ENCODE data around the gene AS3MT.
"Not testable (repeated sequence)": the region's sequence is repeated elsewhere in the genome, so short reads cannot be mapped to it uniquely, and the experiment has no call there.

Gene AS3MT

GRCh38 chr10:102919246-102919959 is 50.1 kb downstream of the AS3MT start:
- DNase-seq (ENCODE audit: low spot score in 2 of 2) (peak in 1 of 2 donors; percentile 18), ATAC-seq (ENCODE audit: low read depth) (no peak)
- H3K36me3 Mint-ChIP-seq = peaks cover 4% of the 10 kb centered on the region
- no peak overlapping the region for H3K27ac Mint-ChIP-seq
- H3K4me3 Mint-ChIP-seq = peak overlapping the region; percentile 98
- H3K4me1 Mint-ChIP-seq = peaks cover 35% of the 10 kb centered on the region
- no peaks in the 10 kb centered on the region for H3K9me3 Mint-ChIP-seq
- H3K27me3 Mint-ChIP-seq = peaks cover 1% of the 10 kb centered on the region

GRCh38 chr10:102919992-102920739 is 50.9 kb downstream of the AS3MT start:
- H3K4me3 Mint-ChIP-seq = peak overlapping the region; percentile 98
- H3K27me3 Mint-ChIP-seq = peaks cover 1% of the 10 kb centered on the region
- DNase-seq (ENCODE audit: low spot score in 2 of 2) = no peak
- H3K9me3 Mint-ChIP-seq = no peaks in the 10 kb centered on the region
- no peak overlapping the region for H3K27ac Mint-ChIP-seq
- ATAC-seq (ENCODE audit: low read depth) = no peak
- peaks cover 4% of the 10 kb centered on the region for H3K36me3 Mint-ChIP-seq
- H3K4me1 Mint-ChIP-seq = peaks cover 35% of the 10 kb centered on the region

- no peaks in the 10 kb centered on the region for H3K27me3 Mint-ChIP-seq
- DNase-seq (ENCODE audit: low spot score in 2 of 2) (no peak), ATAC-seq (ENCODE audit: low read depth) (no peak)
- H3K9me3 Mint-ChIP-seq = no peaks in the 10 kb centered on the region
- H3K36me3 Mint-ChIP-seq = peaks cover 10% of the 10 kb centered on the region
- peaks cover 38% of the 10 kb centered on the region for H3K4me1 Mint-ChIP-seq
- no peak overlapping the region for H3K4me3 Mint-ChIP-seq
- H3K27ac Mint-ChIP-seq = peak overlapping the region; percentile 29
Observed at GRCh38 chr10:102923601-102924000, 54.3 kb downstream of the AS3MT start.

- DNase-seq (ENCODE audit: low spot score in 2 of 2) (no peak), ATAC-seq (ENCODE audit: low read depth) (no peak)
- peaks cover 11% of the 10 kb centered on the region for H3K36me3 Mint-ChIP-seq
- no peak overlapping the region for H3K4me3 Mint-ChIP-seq
- H3K27me3 Mint-ChIP-seq = no peaks in the 10 kb centered on the region
- H3K9me3 Mint-ChIP-seq = no peaks in the 10 kb centered on the region
- no peak overlapping the region for H3K27ac Mint-ChIP-seq
- H3K4me1 Mint-ChIP-seq = peaks cover 17% of the 10 kb centered on the region
Observed at GRCh38 chr10:102926842-102927241, 57.6 kb downstream of the AS3MT start.

- DNase-seq (ENCODE audit: low spot score in 2 of 2) (no peak), ATAC-seq (ENCODE audit: low read depth) (peak; percentile 38)
- no peak overlapping the region for H3K4me3 Mint-ChIP-seq
Observed at GRCh38 chr10:102927311-102928010, 58.2 kb downstream of the AS3MT start.

GRCh38 chr10:102928442-102928841 is 59.2 kb downstream of the AS3MT start:
- H3K27me3 Mint-ChIP-seq, H3K4me3 Mint-ChIP-seq: not testable (repeated sequence)

More at GRCh38 chr10:102927311-102928010, 58.2 kb downstream of the AS3MT start:
- Mint-ChIP-seq H3K9me3 (no peaks in the 10 kb centered on the region), H3K27me3 (no peaks in the 10 kb centered on the region), H3K4me1 (peaks cover 15% of the 10 kb centered on the region), H3K27ac (no peak overlapping the region), H3K36me3 (peaks cover 12% of the 10 kb centered on the region)

GRCh38 chr10:102930720-102931119 is 61.5 kb downstream of the AS3MT start:
- Mint-ChIP-seq H3K9me3 (no peaks in the 10 kb centered on the region), H3K27ac (no peak overlapping the region), H3K4me1 (peaks cover 6% of the 10 kb centered on the region), H3K27me3 (no peaks in the 10 kb centered on the region), H3K4me3 (no peak overlapping the region), H3K36me3 (peaks cover 14% of the 10 kb centered on the region)
- DNase-seq (ENCODE audit: low spot score in 2 of 2) (no peak), ATAC-seq (ENCODE audit: low read depth) (no peak)

More at GRCh38 chr10:102928442-102928841, 59.2 kb downstream of the AS3MT start:
- not testable (repeated sequence) for H3K27ac Mint-ChIP-seq; H3K4me1 Mint-ChIP-seq; DNase-seq (ENCODE audit: low spot score in 2 of 2); H3K9me3 Mint-ChIP-seq; ATAC-seq (ENCODE audit: low read depth)
- peaks cover 14% of the 10 kb centered on the region for H3K36me3 Mint-ChIP-seq

- H3K27me3 Mint-ChIP-seq = no peaks in the 10 kb centered on the region
- no peak for ATAC-seq (ENCODE audit: low read depth)
- no peak for DNase-seq (ENCODE audit: low spot score in 2 of 2)
- H3K9me3 Mint-ChIP-seq = no peaks in the 10 kb centered on the region
- H3K36me3 Mint-ChIP-seq = peaks cover 16% of the 10 kb centered on the region
- H3K27ac Mint-ChIP-seq = no peak overlapping the region
- H3K4me3 Mint-ChIP-seq = no peak overlapping the region
- H3K4me1 Mint-ChIP-seq = peaks cover 6% of the 10 kb centered on the region
Observed at GRCh38 chr10:102931643-102932042, 62.4 kb downstream of the AS3MT start.

GRCh38 chr10:102935505-102935904 is 66.2 kb downstream of the AS3MT start:
- Mint-ChIP-seq H3K4me1 (peaks cover 5% of the 10 kb centered on the region), H3K36me3 (peaks cover 13% of the 10 kb centered on the region), H3K27me3 (no peaks in the 10 kb centered on the region), H3K4me3 (no peak overlapping the region), H3K27ac (no peak overlapping the region), H3K9me3 (no peaks in the 10 kb centered on the region)
- ATAC-seq (ENCODE audit: low read depth) (no peak), DNase-seq (ENCODE audit: low spot score in 2 of 2) (no peak)

GRCh38 chr10:102935939-102936605 is 66.8 kb downstream of the AS3MT start:
- Mint-ChIP-seq H3K4me1 (peaks cover 5% of the 10 kb centered on the region), H3K27me3 (no peaks in the 10 kb centered on the region), H3K9me3 (no peaks in the 10 kb centered on the region), H3K36me3 (peaks cover 10% of the 10 kb centered on the region), H3K27ac (no peak overlapping the region), H3K4me3 (no peak overlapping the region)
- ATAC-seq (ENCODE audit: low read depth) (no peak), DNase-seq (ENCODE audit: low spot score in 2 of 2) (no peak)

- ATAC-seq (ENCODE audit: low read depth) = no peak
- Mint-ChIP-seq H3K27me3 (no peaks in the 10 kb centered on the region), H3K36me3 (peaks cover 11% of the 10 kb centered on the region), H3K4me1 (peaks cover 10% of the 10 kb centered on the region), H3K4me3 (no peak overlapping the region), H3K9me3 (no peaks in the 10 kb centered on the region), H3K27ac (no peak overlapping the region)
- no peak for DNase-seq (ENCODE audit: low spot score in 2 of 2)
Observed at GRCh38 chr10:102941401-102941800, 72.1 kb downstream of the AS3MT start.

GRCh38 chr10:102945449-102945848 is 76.2 kb downstream of the AS3MT start:
- H3K27ac Mint-ChIP-seq = no peak overlapping the region
- no peaks in the 10 kb centered on the region for H3K9me3 Mint-ChIP-seq
- DNase-seq (ENCODE audit: low spot score in 2 of 2) = no peak
- H3K4me3 Mint-ChIP-seq = no peak overlapping the region
- peaks cover 12% of the 10 kb centered on the region for H3K36me3 Mint-ChIP-seq
- ATAC-seq (ENCODE audit: low read depth) = no peak
- no peaks in the 10 kb centered on the region for H3K27me3 Mint-ChIP-seq
- H3K4me1 Mint-ChIP-seq = peaks cover 11% of the 10 kb centered on the region

GRCh38 chr10:102945962-102946361 is 76.7 kb downstream of the AS3MT start:
- Mint-ChIP-seq H3K9me3 (no peaks in the 10 kb centered on the region), H3K27ac (no peak overlapping the region), H3K27me3 (no peaks in the 10 kb centered on the region)

GRCh38 chr10:102946992-102947391 is 77.7 kb downstream of the AS3MT start:
- no peaks in the 10 kb centered on the region for H3K9me3 Mint-ChIP-seq
- ATAC-seq (ENCODE audit: low read depth) = no peak
- peaks cover 8% of the 10 kb centered on the region for H3K36me3 Mint-ChIP-seq
- H3K4me1 Mint-ChIP-seq = peaks cover 11% of the 10 kb centered on the region
- H3K27me3 Mint-ChIP-seq = no peaks in the 10 kb centered on the region
- no peak for DNase-seq (ENCODE audit: low spot score in 2 of 2)
- no peak overlapping the region for H3K27ac Mint-ChIP-seq
- no peak overlapping the region for H3K4me3 Mint-ChIP-seq

More at GRCh38 chr10:102945962-102946361, 76.7 kb downstream of the AS3MT start:
- Mint-ChIP-seq H3K4me1 (peaks cover 11% of the 10 kb centered on the region), H3K36me3 (peaks cover 12% of the 10 kb centered on the region), H3K4me3 (no peak overlapping the region)
- DNase-seq (ENCODE audit: low spot score in 2 of 2) (no peak), ATAC-seq (ENCODE audit: low read depth) (no peak)
